Stimulated activated CD4-positive, alpha-beta T cell treated with anti-CD3 and anti-CD28 coated beads, TNF-alpha, amount 100 ng/mL, for 4 hours (primary cell): Measurements from ENCODE around the gene TPT1.
"Not testable (repeated sequence)": the region's sequence is repeated elsewhere in the genome, so short reads cannot be mapped to it uniquely, and the experiment has no call there.

ENCODE experiments used
- DNase-seq, 3 experiments: peaks; one replicate each; pipeline ENCODE4 v3.0.0-alpha.2; 2020; ENCODE audit warnings: low read depth in 3 of 3

The TPT1 gene

DNA sequence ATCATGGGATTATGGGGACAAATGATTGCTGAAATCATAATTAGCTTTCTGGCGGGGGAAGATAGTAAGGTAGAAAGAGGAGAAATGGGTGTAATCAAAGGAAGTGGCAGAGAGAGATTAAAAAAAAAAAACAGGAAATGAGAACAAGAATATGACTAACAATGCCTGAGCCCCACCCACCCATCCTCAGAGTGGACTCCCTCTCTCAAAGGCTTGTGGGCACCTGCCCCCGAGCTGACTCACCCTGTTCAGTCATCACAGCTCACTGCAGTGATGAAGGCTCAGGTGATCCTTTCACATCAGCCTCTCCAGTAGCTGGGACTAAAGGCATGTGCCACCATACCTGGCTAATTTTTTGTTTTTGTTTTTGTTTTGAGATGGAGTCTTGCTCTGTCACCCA, 26.4 kb upstream of the TPT1 start:
- peak; percentile 66 to 89 (median 84) for DNase-seq

DNA sequence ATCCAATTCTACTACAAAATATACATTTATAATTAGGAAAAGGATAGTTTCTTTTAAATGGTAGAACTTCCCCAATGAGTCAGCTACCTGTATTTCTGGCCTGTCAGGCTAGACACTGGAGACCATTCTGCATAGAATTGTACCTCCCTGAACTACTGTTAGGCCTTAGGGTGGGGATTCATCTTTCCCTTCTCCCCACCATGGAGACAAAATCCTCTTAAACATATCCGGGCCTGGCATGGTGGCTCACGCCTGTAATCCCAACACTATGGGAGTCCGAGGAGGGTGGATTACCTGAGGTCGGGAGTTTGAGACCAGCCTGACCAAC, 24.5 kb upstream of the TPT1 start:
- DNase-seq = no peak

DNA sequence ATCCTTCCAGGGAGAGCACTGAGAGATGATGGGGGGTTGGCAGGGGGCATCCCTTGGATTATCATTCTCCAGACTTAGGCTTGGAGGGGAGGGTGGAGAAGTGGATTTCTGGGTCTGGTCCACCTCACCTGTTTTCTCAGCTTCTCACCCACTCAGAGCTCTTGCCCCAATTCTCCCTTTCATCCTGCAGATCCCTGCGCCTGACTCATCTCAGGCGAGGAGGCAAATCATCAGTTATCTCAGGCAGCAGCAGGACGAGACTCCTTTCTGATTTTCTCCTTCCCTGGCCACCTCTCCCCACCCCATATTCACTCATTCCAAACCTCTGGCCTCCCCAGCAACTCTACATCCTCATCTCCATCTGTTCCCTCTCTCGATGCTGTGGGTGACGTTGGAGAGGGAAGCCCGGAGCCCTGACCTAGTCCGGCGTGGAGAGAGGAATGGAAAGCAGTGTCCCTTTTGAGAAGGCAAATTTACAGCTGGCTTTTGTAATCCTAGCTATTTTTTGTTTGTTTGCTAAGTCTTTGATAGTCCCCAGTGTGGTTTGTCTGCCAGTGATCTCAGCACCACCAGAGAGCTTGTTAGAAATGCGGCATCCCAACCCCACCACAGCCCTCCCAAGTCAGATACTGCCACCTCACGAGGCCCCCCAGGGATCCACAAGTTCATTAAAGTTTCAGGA, 24.0 kb upstream of the TPT1 start:
- DNase-seq = no peak

DNA sequence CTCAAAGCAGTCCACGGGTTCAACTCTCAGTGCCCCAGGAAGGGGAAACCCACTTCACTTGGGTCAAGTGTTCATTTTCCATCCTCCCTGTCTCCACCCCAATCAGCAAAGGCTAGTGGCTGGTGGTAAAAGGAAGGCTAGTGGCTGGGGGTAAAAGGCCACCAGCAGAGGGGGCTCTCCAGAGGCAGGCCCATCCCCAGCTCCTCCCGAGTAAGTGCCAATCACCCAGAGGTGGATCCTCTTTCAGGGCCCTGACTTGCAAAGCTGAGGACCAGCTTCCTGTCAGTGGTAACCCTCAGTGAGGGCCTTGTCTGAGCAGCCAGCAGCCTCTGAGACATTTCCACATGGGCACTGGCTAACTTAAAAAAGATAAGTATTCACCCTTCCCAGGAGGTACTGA, 22.0 kb upstream of the TPT1 start:
- DNase-seq = no peak

DNA sequence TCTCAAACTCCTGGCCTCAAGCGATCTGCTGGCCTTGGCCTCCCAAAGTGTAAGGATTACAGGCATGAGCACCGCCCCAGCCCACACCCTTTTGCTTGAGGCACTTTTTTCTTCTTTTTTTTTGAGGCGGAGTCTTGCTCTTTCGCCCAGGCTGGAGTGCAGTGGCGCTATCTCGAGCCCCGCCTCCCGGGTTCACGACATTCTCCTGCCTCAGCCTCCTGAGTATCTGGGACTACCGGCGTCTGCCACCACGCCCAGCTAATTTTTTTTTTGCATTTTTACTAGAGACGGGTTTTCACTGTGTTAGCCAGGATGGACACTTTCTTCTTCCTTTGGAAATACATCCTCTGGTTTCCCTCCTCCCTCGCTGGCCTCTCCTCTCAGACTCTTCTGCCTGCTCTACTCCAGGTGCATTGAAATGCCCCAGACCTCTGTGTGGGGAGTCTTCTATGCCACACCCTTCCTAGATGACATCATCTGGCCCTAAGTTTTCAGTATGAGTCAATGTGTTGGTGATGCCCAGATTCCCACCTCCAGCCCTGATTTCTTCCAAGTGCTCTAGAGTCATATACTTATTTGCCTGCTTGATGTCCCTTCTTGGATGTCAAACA, 20.7 kb upstream of the TPT1 start:
- DNase-seq = no peak

DNA sequence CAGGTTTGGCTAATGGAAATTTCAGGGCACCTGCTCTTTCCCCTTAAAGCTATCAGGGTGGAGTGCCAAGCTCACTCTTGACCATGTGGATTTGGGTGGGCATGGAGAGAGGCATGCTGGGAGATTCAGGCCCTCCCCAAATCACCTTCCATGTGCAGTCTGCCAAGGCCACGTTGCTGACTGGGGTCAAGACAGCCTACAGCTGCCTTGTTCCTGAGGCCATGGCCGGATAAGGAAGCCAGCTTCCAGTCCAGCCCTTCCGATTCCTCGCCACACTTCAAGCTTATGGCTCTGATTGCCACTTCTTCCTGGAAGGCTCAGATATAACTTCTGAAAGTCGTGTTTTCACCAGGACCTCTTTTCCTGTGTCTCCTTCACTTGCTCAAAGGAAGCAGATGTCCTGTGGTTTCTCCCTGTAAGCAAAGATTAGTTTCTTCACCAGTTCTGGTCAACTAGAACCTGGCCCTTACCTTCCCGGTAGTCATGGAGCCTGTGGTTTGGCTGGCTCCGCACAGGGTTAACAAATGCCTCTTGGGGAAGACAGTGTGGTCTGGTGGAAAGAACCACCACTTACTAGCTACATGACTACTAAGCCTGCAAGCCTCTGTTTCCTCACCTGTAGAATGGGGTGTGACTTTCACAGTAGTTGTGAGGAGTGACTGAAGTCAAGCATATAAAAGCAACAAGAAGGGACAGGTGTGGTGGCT, 16.1 kb upstream of the TPT1 start:
- DNase-seq = no peak

DNA sequence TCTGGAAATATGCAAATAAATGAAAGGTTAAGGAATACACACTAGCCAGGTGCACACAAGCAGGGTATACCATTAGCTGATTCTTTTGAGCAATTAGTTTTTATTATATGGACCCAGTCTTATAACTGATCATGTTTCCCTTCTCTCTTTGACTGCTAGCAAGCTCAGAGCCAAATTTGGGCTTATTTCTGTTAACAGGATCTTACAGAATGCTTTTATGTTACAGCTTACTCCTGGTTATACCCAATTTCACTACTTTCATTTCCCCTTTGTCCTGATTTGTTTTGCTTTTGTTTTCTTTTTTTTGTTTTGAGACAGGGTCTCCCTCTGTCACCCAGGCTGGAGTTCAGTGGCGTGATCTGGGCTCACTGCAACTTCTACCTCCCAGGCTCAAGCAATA, 12.9 kb upstream of the TPT1 start:
- no peak for DNase-seq

DNA sequence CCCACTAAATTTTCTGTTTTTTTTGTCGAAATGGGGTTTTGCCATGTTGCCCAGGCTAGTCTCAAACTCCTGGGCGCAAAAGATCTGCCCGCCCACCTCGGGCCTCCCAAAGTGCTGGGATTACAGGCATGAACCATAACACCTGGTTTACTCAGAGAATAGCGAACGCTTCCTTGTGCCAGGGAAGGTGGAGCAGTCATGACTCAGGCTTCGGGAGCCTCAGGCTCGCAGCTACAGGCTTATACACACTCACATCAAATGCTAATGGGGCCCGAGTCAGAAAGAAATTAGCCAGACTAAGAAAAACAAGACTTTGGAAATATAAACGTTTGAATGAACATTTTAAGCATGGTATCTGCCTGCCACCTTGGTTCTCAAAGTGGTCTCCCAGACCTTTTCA, 11.0 kb upstream of the TPT1 start:
- no peak for DNase-seq

DNA sequence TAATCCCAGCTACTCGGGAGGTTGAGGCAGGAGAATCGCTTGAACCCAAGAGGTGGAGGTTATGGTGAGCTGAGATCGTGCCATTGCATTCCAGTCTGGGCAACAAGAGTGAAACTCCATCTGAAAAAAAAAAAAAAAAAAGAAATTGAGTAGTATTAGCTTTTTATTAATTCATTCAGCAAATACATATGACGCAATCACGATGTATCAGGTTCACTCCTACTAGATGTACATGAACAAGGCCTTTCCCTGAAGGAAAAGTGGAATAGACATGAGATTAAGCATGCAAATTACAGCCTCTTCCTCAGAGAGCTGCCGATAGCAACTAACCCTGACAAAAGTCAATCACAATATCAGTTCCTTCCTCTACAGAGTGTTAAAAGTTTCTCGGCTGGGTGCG, 9.2 kb upstream of the TPT1 start:
- DNase-seq = no peak

DNA sequence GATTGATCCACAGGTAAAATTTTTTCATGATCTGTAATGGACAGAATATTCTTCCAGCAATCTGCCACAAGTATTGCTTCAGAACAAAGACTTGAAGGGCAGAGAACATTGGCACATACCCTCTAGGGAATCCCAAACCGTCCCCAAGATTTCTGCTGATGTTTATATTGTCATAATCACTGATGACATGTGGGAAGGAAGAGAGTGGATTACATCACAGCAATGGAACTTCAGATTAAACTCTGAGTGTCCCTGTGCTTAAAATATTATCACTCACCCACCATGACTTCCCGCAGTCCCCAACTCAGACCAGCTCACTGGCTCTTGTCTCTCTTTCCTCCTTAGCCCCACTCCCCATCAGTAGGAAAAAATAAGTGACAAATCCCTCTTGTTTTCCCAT, 8.5 kb upstream of the TPT1 start:
- no peak for DNase-seq

DNA sequence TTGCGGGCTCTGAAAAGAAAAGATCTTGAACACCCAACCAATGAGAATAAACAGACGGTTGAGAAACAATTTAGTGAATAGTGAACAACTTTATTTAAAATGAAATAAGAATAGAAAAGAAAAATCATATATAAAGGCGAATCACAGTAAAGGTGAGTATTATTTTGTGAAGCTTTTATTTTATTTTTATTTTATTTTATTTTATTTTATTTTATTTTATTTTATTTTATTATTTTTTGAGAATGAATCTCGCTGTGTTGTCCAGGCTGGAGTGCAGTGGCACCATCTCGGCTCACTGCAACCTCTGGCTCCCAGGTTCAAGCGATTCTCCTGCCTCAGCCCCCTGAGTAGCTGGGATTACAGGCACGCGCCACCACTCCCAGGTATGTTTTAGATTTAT, 3.1 kb upstream of the TPT1 start:
- not testable (repeated sequence) for DNase-seq

DNA sequence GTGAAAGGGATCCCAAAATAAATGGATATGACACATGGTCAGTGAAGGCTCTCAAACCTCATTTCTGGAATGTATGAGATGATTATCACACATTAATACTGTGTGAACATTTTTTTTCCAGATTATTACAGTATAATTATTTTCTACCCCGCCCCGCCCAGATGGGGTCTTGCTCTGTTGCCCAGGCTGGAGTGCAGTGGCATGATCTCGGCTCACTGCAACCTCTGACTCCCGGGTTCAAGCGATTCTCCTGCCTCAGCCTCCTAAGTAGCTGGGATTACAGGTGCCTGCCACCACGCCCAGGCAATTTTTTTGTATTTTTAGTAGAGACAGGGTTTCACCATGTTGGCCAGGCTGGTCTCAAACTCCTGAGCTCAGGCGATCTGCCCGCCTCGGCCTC, 2.1 kb upstream of the TPT1 start:
- DNase-seq = not testable (repeated sequence)

DNA sequence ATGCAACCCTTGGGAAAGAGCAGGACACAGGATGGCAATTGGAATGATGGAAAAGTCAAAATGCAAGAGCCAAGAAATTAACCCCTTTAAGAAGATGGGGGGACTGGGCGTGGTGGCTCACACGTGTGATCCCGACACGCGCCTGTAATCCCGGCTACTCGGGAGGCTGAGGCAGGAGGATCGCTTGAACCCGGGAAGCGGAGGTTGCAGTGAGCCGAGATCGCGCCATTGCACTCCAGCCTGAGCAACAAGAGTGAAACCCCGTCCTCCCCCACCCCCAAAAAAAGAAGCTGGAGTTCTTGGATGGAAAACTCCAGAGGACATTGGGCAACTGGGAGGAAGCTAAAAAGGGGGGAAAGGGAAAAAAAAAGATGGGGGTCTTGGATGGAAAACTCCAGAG, 1.7 kb upstream of the TPT1 start:
- DNase-seq = not testable (repeated sequence)

DNA sequence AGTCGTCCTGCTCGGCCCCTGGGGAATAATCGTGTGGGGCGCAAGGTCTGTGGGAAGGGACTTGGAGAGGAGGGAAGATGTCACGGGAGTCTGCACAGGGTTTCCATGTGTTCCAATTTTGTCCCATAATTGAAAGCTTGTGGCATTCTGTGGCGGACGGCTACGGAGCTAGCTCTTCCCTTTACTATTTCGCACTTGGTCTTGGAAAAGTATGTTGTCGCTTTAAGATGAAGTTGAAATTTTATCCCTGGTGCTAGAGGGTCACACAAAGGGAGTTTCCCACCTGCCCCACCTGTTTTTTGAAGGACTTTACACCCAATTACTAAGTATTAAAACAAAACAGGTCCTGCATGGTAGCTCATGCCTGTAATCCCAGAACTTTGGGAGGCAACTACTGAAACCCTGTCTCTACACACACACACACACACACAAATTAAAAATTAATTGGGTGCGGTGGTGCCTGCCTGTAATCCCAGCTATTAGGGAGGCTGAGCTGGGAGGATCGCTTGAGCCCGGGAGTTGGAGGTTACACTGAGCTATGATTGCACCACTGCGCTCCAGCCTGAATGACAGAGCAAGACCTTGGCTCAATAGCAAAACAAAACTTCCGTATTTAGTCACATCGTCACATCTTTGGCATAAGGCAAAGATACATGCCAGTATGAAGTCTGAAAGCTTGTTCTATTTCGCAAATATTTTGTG, 967 bp upstream of the TPT1 start:
- no peak for DNase-seq

DNA sequence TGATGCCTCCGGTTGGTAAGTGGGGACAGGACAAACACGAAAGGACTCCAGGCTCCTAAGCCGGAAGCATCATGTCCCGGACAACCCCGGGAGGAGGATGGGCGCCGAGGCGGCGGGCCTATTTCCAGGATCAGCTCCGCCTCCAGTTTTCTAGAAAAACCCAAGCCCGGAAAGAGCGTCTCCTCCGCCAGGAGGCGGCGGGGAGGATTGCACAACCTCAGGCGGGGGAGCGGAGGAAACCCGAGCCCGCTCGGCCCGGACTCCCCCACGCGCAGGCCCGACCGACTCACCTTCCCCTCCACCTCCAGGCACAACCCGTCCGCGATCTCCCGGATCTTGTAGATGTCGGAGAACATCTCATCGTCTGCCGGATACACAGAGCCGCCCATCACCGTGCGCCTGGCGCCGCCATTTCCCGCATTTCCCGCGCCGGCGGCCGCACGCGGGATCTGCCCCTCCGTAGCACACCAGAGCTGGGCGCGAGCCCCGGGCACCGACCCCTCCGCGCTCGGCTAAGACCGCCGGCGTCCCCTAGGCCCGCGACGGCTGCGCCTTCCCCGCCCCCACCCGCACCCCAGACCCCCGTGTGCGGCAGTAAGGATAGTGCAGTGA, 455 bp downstream of the TPT1 start:
- DNase-seq = peak; percentile 61 to 82 (median 80)

DNA sequence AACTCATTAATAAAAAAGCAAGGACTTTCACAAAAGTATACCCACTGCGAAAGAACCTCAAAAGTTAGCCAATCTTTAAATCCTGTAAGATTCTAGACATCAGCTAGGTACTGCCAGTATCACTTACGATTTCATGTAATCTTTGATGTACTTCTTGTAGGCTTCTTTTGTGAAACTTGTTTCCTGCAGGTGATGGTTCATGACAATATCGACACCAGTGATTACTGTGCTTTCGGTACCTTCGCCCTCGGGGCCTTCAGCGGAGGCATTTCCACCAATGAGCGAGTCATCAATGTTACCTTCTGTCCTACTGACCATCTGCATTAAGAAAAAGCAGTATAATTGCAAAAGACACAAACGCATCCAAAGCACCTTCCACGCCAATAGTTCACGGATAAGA, 1.1 kb downstream of the TPT1 start:
- no peak for DNase-seq

DNA sequence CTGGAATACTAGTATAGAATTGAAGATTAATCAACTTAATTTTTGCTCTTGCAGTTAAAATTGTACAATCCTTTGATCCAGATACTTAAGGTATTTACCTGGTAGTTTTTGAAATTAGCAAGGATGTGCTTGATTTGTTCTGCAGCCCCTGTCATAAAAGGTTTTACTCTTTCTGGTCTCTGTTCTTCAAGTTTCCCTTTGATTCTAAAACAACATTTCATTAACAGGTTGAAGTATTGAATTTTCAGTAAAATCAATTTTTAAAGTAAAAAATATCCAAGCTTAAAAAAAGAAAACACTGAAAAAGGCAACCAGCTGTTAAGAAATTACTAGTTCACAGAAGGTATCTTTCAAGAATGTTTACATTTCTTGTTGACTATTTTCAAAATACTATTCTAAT, 1.6 kb downstream of the TPT1 start:
- DNase-seq = no peak

DNA sequence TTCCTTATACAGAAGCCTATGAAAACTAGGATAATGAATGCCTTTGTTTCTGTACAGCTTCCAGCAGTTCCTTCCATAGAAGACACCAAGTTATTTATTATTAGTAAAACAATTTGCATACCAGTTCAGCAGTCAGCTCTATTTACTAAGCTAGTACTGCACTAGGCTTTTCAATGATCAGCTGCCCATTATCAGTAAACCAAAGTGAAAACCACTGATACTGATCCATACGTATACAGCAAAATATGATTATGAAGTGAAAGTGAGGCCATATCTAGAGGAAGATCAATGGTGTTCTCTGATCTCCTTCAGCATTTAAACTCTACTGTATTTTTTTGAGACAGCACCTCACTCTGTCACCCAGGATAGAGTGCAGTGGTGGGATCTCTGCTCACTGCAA, 3.2 kb downstream of the TPT1 start:
- no peak for DNase-seq

DNA sequence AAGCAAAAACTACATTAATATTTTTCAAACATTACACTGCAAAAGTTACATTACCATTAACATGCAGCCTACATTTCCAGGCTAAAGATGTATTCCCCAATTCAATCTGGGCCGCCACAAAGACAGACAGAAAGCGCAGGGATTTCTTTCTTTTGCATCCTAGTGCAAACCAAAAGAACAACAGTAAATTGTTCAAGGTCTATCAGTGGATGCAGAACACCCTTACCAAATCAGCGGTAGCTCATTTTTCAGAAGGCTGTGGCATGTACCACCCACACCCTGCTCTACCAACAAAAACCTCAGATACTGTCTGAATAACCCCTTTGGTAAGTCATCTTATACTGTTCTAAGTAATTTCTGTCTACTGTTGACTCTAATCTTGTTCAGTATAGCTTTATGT, 3.6 kb downstream of the TPT1 start:
- DNase-seq = no peak

DNA sequence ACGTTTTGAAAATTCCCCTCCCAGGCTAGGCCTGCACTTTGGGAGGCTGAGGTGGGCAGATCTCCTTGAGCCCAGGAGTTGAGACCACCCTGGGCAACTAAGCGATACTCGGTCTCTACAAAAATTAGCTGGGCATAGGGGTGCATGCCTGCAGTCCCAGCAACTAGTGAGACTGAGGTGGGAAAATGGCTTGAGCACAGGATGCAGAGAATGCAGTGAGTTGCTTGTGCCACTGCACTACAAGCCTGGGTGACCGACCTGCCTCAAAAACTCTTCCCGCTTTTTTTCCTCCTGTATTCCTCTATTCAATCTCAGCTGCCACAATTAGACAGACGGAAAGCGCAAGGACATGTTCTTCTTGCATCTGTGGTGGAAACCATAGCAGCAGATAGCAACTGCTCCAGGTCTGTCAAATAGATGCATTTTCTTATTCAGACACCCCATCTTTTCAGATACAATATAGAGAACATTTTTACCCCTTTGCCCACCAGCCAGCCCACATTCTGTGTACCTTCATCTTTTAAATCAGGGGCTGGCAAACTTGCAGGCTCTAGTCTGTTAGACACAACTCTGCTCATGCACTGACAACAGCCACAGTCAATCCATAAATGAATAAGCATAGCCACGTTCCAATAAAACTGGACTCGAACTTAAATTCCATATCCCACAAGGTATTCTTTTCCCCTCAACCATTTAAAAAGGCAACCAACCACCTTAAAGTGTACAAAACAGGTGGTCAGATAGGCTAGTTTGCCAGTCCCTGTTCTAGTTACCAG, 4.8 kb downstream of the TPT1 start:
- no peak for DNase-seq

DNA sequence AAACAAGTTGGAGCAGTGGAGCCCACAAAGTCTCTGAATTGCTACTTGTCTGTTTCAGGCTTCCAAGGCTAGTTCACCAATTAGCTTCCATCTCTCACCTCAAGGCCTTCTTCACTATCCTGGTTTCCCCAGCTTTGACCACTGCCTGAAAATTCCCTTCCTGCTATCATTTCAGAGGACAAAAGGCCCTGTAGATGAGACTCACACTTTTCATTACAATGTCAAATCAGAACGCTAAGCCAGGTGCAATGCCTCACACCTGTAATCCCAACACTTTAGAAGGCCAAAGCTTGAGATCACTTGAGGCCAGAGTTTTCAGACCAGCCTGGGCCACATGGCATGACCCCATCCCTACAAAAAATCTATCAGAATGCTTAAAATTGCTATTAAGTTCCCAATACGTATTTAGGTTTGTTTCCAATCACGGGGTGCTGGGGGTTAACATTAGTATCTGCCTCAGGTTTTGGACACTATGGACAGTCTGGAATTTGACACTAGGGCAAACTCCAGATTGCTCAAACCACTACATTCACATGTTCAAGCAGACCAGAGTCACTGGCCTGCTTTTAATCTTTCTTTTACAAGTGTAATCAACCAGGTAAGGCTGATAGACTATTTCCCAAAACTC, 5.5 kb downstream of the TPT1 start:
- DNase-seq = no peak
